ENCODE measurements around the gene RHEB. TPM values are rescaled to one million over a fixed set of nuclear protein-coding genes. Genes with fewer than 3 reads are reported as not detected.

RHEB gene
- total and polyA plus RNA-seq, 2 of the 4 experiments (the other 2 are of a cell fraction): 19.7 to 67.2 TPM

- ChIA-PET POLR2A (ENCODE audit: unreplicated experiment) (no interaction called here), CTCF (no interaction called here)
- H2BK20ac ChIP-seq (ENCODE audit: low read depth, low read length): no peak overlapping the region
- no peak overlapping the region for H3K23ac ChIP-seq (ENCODE audit: low read depth, low read length)
- peaks cover 12% of the 10 kb centered on the region for H3K4me1 ChIP-seq (ENCODE audit: control insufficient read depth, insufficient read depth, low read length)
- no peak overlapping the region for H2BK120ac ChIP-seq (ENCODE audit: low read depth, low read length)
- ATAC-seq (ENCODE audit: low read depth): no peak
- DNase-seq: no peak
- WGBS, 2 experiments (ENCODE audit: extremely low coverage in 2 of 2, insufficient read length in 1 of 2): 100% methylated on average over 1 of the region's 2 CpGs; no CpG with 5 or more reads in 1 of the 2 experiments
- H3K14ac ChIP-seq (replicated peaks; ENCODE audit: low read depth, low read length): no peak overlapping the region
- no peaks in the 10 kb centered on the region for H3K27me3 ChIP-seq (ENCODE audit: control insufficient read depth, insufficient read depth, low read length)
- no peak overlapping the region for H3K18ac ChIP-seq (ENCODE audit: low read depth, low read length)
- H2AK9ac ChIP-seq (replicated peaks; ENCODE audit: low read depth, low read length, poor library complexity): no peak overlapping the region
- H3K9me1 ChIP-seq (ENCODE audit: insufficient read depth, low read length): peaks cover 21% of the 10 kb centered on the region
- TF ChIP-seq POLR2A (IDR thresholded peaks at IDR 0.05; ENCODE audit: low read depth, low read length) (no peak), CEBPB (IDR thresholded peaks at IDR 0.05; ENCODE audit: low read depth, low read length) (no peak), BHLHE40 (IDR thresholded peaks at IDR 0.05; ENCODE audit: low read depth, low read length) (no peak), MAZ (IDR thresholded peaks at IDR 0.05; ENCODE audit: borderline replicate concordance, low read depth, low read length) (no peak)
- TF ChIP-seq, protein P1, sequence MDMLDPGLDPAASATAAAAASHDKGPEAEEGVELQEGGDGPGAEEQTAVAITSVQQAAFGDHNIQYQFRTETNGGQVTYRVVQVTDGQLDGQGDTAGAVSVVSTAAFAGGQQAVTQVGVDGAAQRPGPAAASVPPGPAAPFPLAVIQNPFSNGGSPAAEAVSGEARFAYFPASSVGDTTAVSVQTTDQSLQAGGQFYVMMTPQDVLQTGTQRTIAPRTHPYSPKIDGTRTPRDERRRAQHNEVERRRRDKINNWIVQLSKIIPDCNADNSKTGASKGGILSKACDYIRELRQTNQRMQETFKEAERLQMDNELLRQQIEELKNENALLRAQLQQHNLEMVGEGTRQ (IDR thresholded peaks at IDR 0.05; ENCODE audit: low read depth, low read length): no peak
- H3K79me1 ChIP-seq (ENCODE audit: low read depth in 1 of 2, low read length in 2 of 2): peaks cover 45 to 51% of the 10 kb centered on the region in 2 experiments
- H2BK5ac ChIP-seq (ENCODE audit: low read depth, low read length, poor library complexity, severe bottlenecking): no peak overlapping the region
- no peak overlapping the region for H2BK15ac ChIP-seq (ENCODE audit: low read depth, low read length)
- H4K91ac ChIP-seq (ENCODE audit: insufficient read depth, low read depth, low read length): no peak overlapping the region
- H4K20me1 ChIP-seq (ENCODE audit: insufficient read depth, low read length): peaks cover 13% of the 10 kb centered on the region
- no peak overlapping the region for H2AFZ ChIP-seq (replicated peaks; ENCODE audit: low read length, poor library complexity)
- dilution Hi-C loops (cut with HindIII; ENCODE audit: low sequenced_read_pairs, unreplicated experiment) (no loop called here), in situ Hi-C loops (cut with MboI; ENCODE audit: low sequenced_read_pairs) (loop anchor here (25.0 kb wide), 1 partner anchor 292 kb away; no protein-coding TSS in a partner anchor), intact Hi-C loops (cut with micrococcal nuclease) (no loop called here)
- H3K9me3 ChIP-seq (ENCODE audit: control insufficient read depth, insufficient read depth, low read length): no peaks in the 10 kb centered on the region
- H4K8ac ChIP-seq (ENCODE audit: low read depth in 2 of 2, low read length in 2 of 2): no peak overlapping the region
- no peak overlapping the region for H3K9ac ChIP-seq (ENCODE audit: low read depth, low read length)
- no peak overlapping the region for H2AK5ac ChIP-seq (ENCODE audit: low read depth, low read length)
- H3K27ac ChIP-seq (ENCODE audit: insufficient read depth, low read length): no peak overlapping the region
- no peak overlapping the region for H3K4ac ChIP-seq (ENCODE audit: low read depth, low read length)
- no peak overlapping the region for H3K4me3 ChIP-seq (ENCODE audit: insufficient read depth, low read depth, low read length)
- no peak overlapping the region for H3K56ac ChIP-seq (ENCODE audit: extremely low read depth, insufficient read depth, low read length)
- no TSS peak for BruUV-seq (replicated peaks)
- H3K4me2 ChIP-seq (ENCODE audit: low read depth, low read length): no peak overlapping the region
- H3K36me3 ChIP-seq (ENCODE audit: control insufficient read depth, insufficient read depth, low read length): peaks cover 36% of the 10 kb centered on the region
- H4K5ac ChIP-seq (ENCODE audit: low read depth, low read length): no peak overlapping the region
These were observed 49.0 kb downstream of the RHEB start for GRCh38 chr7:151470711-151471110.
